Activated naive CD4-positive, alpha-beta T cell treated with anti-CD3 and anti-CD28 coated beads, Interleukin-2, amount 10 ng/mL, durations not matched to agents 7 days and 5 days (primary cell): ENCODE data around the gene SGK2.

ENCODE experiments used
- CTCF ChIA-PET: fragments of 350-600 bp; sonication (Branson Sonifier 250); formaldehyde crosslinking; loops from one replicate; lab custom pipeline; 2021; ENCODE audit warnings: antibody characterized with exemption; lab: Charles Lee
- DNase-seq: peaks from one replicate; pipeline ENCODE4 v3.0.0-alpha.2; 2020
- H3K27ac Mint-ChIP-seq: one replicate; pipeline ENCODE4 v1.8.0; 2021; ENCODE audit warnings: mild to moderate bottlenecking, moderate library complexity, mixed read lengths
- H3K27me3 Mint-ChIP-seq: one replicate; pipeline ENCODE4 v1.8.0; 2021; ENCODE audit warnings: mild to moderate bottlenecking, mixed read lengths
- H3K36me3 Mint-ChIP-seq: one replicate; pipeline ENCODE4 v1.8.0; 2021; ENCODE audit warnings: mixed read lengths
- H3K4me1 Mint-ChIP-seq: one replicate; pipeline ENCODE4 v1.8.0; 2021; ENCODE audit warnings: mixed read lengths
- H3K4me3 Mint-ChIP-seq: one replicate; pipeline ENCODE4 v1.8.0; 2021; ENCODE audit warnings: mild to moderate bottlenecking, moderate library complexity, mixed read lengths
- H3K9me3 Mint-ChIP-seq: one replicate; pipeline ENCODE4 v1.8.0; 2021; ENCODE audit warnings: mixed read lengths

The SGK2 gene

GRCh38 chr20:43539975-43540672 is 18.7 kb upstream of the SGK2 start:
- no peaks in the 10 kb centered on the region for H3K36me3 Mint-ChIP-seq
- H3K9me3 Mint-ChIP-seq, result no peaks in the 10 kb centered on the region
- H3K27me3 Mint-ChIP-seq, result peaks cover 3% of the 10 kb centered on the region
- no peaks in the 10 kb centered on the region for H3K4me1 Mint-ChIP-seq
- CTCF ChIA-PET, result interaction anchor here (1.0 to 2.8 kb wide), 6 partner anchors 8 to 551 kb away, joined by 3 to 31 read pairs (median 10); no protein-coding TSS in a partner anchor
- DNase-seq, result no peak
- no peak overlapping the region for H3K27ac Mint-ChIP-seq
- no peak overlapping the region for H3K4me3 Mint-ChIP-seq

- Mint-ChIP-seq H3K27me3 (peaks cover 3% of the 10 kb centered on the region), H3K9me3 (no peaks in the 10 kb centered on the region), H3K27ac (no peak overlapping the region), H3K4me1 (no peaks in the 10 kb centered on the region), H3K4me3 (no peak overlapping the region), H3K36me3 (no peaks in the 10 kb centered on the region)
- no peak for DNase-seq
- CTCF ChIA-PET, result interaction anchor here (1.1 kb wide), 1 partner anchor 9 kb away, joined by 4 read pairs; no protein-coding TSS in a partner anchor
These were observed 18.2 kb upstream of the SGK2 start for GRCh38 chr20:43540673-43541060.

DNA sequence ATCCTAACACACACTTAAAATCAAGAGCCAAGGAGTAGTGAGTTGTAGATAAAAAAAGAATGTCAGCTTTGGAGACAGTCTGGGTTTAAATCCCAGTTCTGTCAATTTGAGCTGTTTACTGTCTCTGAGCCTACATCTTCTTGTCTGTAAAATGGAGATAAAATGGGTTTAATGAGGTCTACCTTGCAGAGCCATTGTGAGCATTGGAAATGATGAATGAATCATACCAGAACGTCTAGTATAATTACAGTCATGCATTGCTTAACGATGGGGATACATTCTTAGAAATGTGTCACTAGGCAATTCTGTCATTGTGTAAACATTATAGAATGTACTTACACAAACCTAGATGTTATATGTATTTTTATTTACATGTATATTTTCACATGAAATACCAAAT is 17.6 kb upstream of the SGK2 start:
- Mint-ChIP-seq H3K9me3 (no peaks in the 10 kb centered on the region), H3K4me1 (no peaks in the 10 kb centered on the region), H3K27me3 (peaks cover 3% of the 10 kb centered on the region), H3K27ac (no peak overlapping the region), H3K4me3 (no peak overlapping the region), H3K36me3 (no peaks in the 10 kb centered on the region)
- DNase-seq, result no peak
- CTCF ChIA-PET, result interaction anchor here (1.1 kb wide), 1 partner anchor 9 kb away, joined by 4 read pairs; no protein-coding TSS in a partner anchor

- CTCF ChIA-PET, result no interaction called here
- Mint-ChIP-seq H3K27me3 (peaks cover 3% of the 10 kb centered on the region), H3K4me1 (no peaks in the 10 kb centered on the region), H3K36me3 (no peaks in the 10 kb centered on the region), H3K4me3 (no peak overlapping the region), H3K27ac (no peak overlapping the region), H3K9me3 (no peaks in the 10 kb centered on the region)
- no peak for DNase-seq
These were observed 16.7 kb upstream of the SGK2 start for GRCh38 chr20:43542161-43542560.

DNA sequence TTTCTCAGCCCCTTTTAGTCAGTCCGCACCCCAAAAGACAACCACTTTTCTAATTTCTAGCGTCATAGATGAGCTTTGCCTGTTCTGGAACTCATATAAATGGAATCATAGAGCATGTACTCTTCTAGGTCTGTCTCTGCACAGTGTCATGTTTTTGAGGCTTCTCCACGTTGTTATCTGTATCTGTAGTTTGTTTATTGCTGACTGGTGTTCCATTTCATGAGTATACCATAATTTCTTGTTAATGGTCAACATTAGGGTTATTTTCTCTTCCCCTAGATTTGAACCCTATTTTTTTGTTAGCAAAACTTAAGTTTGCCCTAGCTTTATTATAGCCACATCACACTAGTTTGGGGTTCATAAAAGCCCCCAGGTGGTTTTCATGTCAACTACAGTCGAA is 16.2 kb upstream of the SGK2 start:
- Mint-ChIP-seq H3K4me1 (no peaks in the 10 kb centered on the region), H3K27me3 (peaks cover 3% of the 10 kb centered on the region), H3K27ac (no peak overlapping the region), H3K9me3 (peaks cover 3% of the 10 kb centered on the region), H3K4me3 (no peak overlapping the region), H3K36me3 (no peaks in the 10 kb centered on the region)
- no peak for DNase-seq
- CTCF ChIA-PET, result no interaction called here

- H3K9me3 Mint-ChIP-seq, result peaks cover 3% of the 10 kb centered on the region
- no peak for DNase-seq
- no peak overlapping the region for H3K4me3 Mint-ChIP-seq
- H3K36me3 Mint-ChIP-seq, result no peaks in the 10 kb centered on the region
- H3K27me3 Mint-ChIP-seq, result peaks cover 3% of the 10 kb centered on the region
- CTCF ChIA-PET, result no interaction called here
- H3K4me1 Mint-ChIP-seq, result no peaks in the 10 kb centered on the region
- no peak overlapping the region for H3K27ac Mint-ChIP-seq
These were observed 15.7 kb upstream of the SGK2 start for GRCh38 chr20:43543138-43543537.

GRCh38 chr20:43544501-43544900 is 14.3 kb upstream of the SGK2 start:
- Mint-ChIP-seq H3K36me3 (no peaks in the 10 kb centered on the region), H3K4me3 (no peak overlapping the region), H3K27ac (no peak overlapping the region), H3K4me1 (no peaks in the 10 kb centered on the region), H3K27me3 (no peaks in the 10 kb centered on the region), H3K9me3 (peaks cover 3% of the 10 kb centered on the region)
- DNase-seq, result no peak
- CTCF ChIA-PET, result no interaction called here

GRCh38 chr20:43545837-43546578 is 12.8 kb upstream of the SGK2 start:
- no peak for DNase-seq
- H3K4me3 Mint-ChIP-seq, result no peak overlapping the region
- no peaks in the 10 kb centered on the region for H3K4me1 Mint-ChIP-seq
- no peaks in the 10 kb centered on the region for H3K36me3 Mint-ChIP-seq
- H3K9me3 Mint-ChIP-seq, result peaks cover 3% of the 10 kb centered on the region
- CTCF ChIA-PET, result no interaction called here
- no peaks in the 10 kb centered on the region for H3K27me3 Mint-ChIP-seq
- H3K27ac Mint-ChIP-seq, result no peak overlapping the region

DNA sequence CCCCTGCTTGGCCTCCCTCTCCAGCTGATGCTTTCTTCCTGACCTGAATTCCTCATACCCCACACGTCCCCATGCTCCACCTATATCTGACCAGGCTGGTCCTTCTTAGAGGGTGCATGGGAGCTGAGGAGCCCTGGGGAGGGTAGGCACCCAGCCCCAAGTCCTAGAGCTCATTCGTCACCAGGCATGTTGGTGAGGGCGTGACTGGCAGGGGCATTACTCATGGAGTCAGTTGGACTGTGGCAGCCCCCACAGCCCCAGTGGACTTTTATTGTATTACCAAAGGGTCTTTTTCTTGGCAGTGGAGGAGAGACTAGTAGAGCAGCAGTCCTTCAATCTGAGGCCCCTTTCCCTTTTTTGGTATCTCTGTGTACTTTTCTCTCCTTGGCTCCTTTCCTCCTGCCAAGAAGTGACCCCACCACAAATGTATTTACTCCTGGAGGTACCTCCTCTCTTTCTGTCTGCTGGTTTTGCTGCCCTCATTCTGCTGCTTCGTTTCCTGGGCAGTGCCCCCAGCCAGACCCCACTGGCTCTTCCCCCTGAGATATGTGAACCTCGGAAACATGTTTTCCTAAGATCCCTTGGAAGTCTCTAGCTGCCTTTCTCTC is 10.4 kb upstream of the SGK2 start:
- Mint-ChIP-seq H3K27ac (no peak overlapping the region), H3K4me3 (no peak overlapping the region), H3K9me3 (peaks cover 3% of the 10 kb centered on the region), H3K4me1 (no peaks in the 10 kb centered on the region), H3K36me3 (no peaks in the 10 kb centered on the region), H3K27me3 (no peaks in the 10 kb centered on the region)
- CTCF ChIA-PET, result no interaction called here
- no peak for DNase-seq

- H3K9me3 Mint-ChIP-seq, result peaks cover 3% of the 10 kb centered on the region
- no peaks in the 10 kb centered on the region for H3K27me3 Mint-ChIP-seq
- DNase-seq, result no peak
- H3K4me3 Mint-ChIP-seq, result no peak overlapping the region
- CTCF ChIA-PET, result interaction anchor here (1.2 kb wide), 1 partner anchor 12 kb away, joined by 6 read pairs; no protein-coding TSS in a partner anchor
- no peak overlapping the region for H3K27ac Mint-ChIP-seq
- no peaks in the 10 kb centered on the region for H3K4me1 Mint-ChIP-seq
- H3K36me3 Mint-ChIP-seq, result no peaks in the 10 kb centered on the region
These were observed 9.3 kb upstream of the SGK2 start for GRCh38 chr20:43549416-43550065.

- DNase-seq, result no peak
- H3K9me3 Mint-ChIP-seq, result peaks cover 3% of the 10 kb centered on the region
- no peak overlapping the region for H3K4me3 Mint-ChIP-seq
- no peak overlapping the region for H3K27ac Mint-ChIP-seq
- CTCF ChIA-PET, result no interaction called here
- no peaks in the 10 kb centered on the region for H3K36me3 Mint-ChIP-seq
- H3K4me1 Mint-ChIP-seq, result no peaks in the 10 kb centered on the region
- H3K27me3 Mint-ChIP-seq, result peaks cover 1% of the 10 kb centered on the region
These were observed 8.4 kb upstream of the SGK2 start for GRCh38 chr20:43550456-43550855.

DNA sequence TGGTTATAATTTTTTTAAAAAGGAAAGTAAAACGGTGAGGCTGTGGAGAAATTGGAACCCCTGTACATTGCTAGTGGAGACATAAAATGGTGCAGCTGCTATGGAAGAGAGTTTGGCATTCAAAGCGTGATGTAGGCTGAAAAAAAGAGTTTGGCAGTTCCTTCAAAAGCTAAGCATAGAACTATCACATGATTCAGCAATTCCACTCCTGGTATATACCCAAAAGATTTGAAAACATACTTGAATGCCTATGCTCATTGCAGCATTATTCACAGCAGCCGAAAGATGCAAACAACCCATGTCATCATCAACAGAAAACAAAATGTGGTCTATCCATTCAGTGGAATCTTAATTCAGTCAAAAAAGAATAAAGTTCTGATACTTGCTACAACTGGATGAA is 4.5 kb upstream of the SGK2 start:
- Mint-ChIP-seq H3K9me3 (no peaks in the 10 kb centered on the region), H3K4me3 (no peak overlapping the region), H3K4me1 (no peaks in the 10 kb centered on the region), H3K36me3 (no peaks in the 10 kb centered on the region), H3K27ac (no peak overlapping the region), H3K27me3 (peaks cover 4% of the 10 kb centered on the region)
- CTCF ChIA-PET, result interaction anchor here (1.2 kb wide), 1 partner anchor 16 kb away, joined by 3 read pairs; no protein-coding TSS in a partner anchor
- no peak for DNase-seq

DNA sequence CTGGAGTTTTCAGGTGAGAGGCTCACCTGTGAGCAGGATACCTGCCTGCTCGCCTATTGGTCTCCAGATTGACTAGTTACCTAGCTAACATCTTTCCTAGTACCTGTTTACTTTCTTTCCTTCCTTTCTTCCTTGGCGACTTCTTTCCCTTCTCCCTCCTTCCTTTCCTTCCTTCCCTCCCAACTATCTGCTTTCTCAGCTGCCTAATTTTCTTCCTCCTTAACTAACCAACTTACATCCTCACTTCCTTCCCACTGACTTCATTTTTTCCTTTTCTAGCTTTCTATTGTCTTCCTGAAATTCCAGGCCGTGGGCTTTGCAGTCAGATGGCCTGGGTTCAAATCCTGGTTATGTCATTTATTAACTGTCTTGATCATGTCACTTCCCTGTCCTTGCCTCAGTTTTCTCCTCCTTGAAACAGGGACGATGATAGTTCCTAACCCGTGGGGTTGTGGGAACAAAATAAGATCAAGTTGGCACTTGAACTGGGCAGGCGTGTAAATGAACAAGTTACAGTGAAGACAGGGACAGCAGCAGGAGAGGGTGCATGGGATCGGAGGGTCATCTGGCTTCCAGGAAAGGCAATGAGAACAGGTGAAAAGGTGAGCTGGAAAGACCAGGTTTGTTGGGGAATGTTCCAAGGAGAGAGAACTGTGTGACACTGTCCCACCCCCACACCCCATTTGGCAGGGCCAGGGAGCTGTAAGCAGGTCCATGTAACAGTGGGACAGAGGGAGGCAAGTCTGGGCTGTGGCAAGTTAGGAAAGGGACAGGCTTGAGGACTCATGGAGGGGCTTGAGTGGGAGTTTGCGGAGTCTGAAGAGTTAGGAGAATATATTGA is 540 bp downstream of the SGK2 start:
- Mint-ChIP-seq H3K27ac (no peak overlapping the region), H3K4me1 (no peaks in the 10 kb centered on the region), H3K9me3 (no peaks in the 10 kb centered on the region), H3K4me3 (no peak overlapping the region), H3K36me3 (no peaks in the 10 kb centered on the region), H3K27me3 (peaks cover 4% of the 10 kb centered on the region)
- CTCF ChIA-PET, result no interaction called here
- DNase-seq, result no peak
